ENCODE measurements around the gene ERAS. TPM values are rescaled to one million over a fixed set of nuclear protein-coding genes. Genes with fewer than 3 reads are reported as not detected.

ERAS gene
- total RNA-seq, 1 experiment from 2014 or later: 0.23 TPM

DNA sequence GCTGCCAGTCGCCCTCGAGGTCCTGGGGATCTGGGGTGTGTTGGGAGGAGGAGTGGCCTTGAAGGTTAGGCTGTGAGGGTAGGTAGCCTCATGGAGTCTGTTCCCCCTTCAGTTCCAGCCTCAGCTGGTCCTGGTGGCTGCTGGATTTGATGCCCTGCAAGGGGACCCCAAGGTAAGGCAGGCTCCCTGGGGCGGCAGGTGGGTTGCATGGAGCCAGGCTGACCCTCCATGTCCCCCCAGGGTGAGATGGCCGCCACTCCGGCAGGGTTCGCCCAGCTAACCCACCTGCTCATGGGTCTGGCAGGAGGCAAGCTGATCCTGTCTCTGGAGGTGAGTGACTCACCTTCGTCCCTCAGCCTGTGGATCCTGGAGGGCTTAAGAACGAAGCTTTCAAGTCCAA, 11.6 kb upstream of the ERAS start:
- no peak overlapping the region for H3K4me3 ChIP-seq (ENCODE audit: low read depth in 2 of 2, low read length in 2 of 2)
- no peak for DNase-seq (ENCODE audit: low read depth, low spot score)
- POLR2A ChIA-PET: no interaction called here
- no peaks in the 10 kb centered on the region for H3K27me3 ChIP-seq (ENCODE audit: control insufficient read depth, insufficient read depth, low read length)
- TF ChIP-seq, protein P1, sequence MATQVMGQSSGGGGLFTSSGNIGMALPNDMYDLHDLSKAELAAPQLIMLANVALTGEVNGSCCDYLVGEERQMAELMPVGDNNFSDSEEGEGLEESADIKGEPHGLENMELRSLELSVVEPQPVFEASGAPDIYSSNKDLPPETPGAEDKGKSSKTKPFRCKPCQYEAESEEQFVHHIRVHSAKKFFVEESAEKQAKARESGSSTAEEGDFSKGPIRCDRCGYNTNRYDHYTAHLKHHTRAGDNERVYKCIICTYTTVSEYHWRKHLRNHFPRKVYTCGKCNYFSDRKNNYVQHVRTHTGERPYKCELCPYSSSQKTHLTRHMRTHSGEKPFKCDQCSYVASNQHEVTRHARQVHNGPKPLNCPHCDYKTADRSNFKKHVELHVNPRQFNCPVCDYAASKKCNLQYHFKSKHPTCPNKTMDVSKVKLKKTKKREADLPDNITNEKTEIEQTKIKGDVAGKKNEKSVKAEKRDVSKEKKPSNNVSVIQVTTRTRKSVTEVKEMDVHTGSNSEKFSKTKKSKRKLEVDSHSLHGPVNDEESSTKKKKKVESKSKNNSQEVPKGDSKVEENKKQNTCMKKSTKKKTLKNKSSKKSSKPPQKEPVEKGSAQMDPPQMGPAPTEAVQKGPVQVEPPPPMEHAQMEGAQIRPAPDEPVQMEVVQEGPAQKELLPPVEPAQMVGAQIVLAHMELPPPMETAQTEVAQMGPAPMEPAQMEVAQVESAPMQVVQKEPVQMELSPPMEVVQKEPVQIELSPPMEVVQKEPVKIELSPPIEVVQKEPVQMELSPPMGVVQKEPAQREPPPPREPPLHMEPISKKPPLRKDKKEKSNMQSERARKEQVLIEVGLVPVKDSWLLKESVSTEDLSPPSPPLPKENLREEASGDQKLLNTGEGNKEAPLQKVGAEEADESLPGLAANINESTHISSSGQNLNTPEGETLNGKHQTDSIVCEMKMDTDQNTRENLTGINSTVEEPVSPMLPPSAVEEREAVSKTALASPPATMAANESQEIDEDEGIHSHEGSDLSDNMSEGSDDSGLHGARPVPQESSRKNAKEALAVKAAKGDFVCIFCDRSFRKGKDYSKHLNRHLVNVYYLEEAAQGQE (IDR thresholded peaks at IDR 0.05; ENCODE audit: insufficient read depth in 1 of 2, low read depth in 2 of 2, low read length in 1 of 2): no peak
- TF ChIP-seq TCF7L2 (IDR thresholded peaks at IDR 0.05; ENCODE audit: low read depth, low read length) (no peak), POLR2AphosphoS5 (IDR thresholded peaks at IDR 0.05; ENCODE audit: low read depth, low read length) (no peak), SIN3A (IDR thresholded peaks at IDR 0.05; ENCODE audit: borderline replicate concordance, insufficient read depth, low read depth, low read length) (no peak)
- TF ChIP-seq, protein P2, sequence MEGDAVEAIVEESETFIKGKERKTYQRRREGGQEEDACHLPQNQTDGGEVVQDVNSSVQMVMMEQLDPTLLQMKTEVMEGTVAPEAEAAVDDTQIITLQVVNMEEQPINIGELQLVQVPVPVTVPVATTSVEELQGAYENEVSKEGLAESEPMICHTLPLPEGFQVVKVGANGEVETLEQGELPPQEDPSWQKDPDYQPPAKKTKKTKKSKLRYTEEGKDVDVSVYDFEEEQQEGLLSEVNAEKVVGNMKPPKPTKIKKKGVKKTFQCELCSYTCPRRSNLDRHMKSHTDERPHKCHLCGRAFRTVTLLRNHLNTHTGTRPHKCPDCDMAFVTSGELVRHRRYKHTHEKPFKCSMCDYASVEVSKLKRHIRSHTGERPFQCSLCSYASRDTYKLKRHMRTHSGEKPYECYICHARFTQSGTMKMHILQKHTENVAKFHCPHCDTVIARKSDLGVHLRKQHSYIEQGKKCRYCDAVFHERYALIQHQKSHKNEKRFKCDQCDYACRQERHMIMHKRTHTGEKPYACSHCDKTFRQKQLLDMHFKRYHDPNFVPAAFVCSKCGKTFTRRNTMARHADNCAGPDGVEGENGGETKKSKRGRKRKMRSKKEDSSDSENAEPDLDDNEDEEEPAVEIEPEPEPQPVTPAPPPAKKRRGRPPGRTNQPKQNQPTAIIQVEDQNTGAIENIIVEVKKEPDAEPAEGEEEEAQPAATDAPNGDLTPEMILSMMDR (IDR thresholded peaks at IDR 0.05): no peak
- no peaks in the 10 kb centered on the region for H3K4me1 ChIP-seq (ENCODE audit: control insufficient read depth, insufficient read depth, low read length)
- H3K9me3 ChIP-seq (ENCODE audit: control insufficient read depth, insufficient read depth, low read depth, low read length): no peaks in the 10 kb centered on the region
- BruUV-seq (replicated peaks): no TSS peak
- ATAC-seq: no peak
- H3K27ac ChIP-seq (ENCODE audit: low read length): no peak overlapping the region
- CTCF ChIA-PET: no interaction called here
- no peaks in the 10 kb centered on the region; the same call in 1 of the 2 replicates for H3K36me3 ChIP-seq (ENCODE audit: control insufficient read depth, insufficient read depth, low read length)
- intact Hi-C loops (cut with micrococcal nuclease; ENCODE audit: unreplicated experiment) (no loop called here), in situ Hi-C loops (cut with HindIII; ENCODE audit: low pct_unique_long_range_greater_than_20kb, low sequenced_read_pairs) (no loop called here)

DNA sequence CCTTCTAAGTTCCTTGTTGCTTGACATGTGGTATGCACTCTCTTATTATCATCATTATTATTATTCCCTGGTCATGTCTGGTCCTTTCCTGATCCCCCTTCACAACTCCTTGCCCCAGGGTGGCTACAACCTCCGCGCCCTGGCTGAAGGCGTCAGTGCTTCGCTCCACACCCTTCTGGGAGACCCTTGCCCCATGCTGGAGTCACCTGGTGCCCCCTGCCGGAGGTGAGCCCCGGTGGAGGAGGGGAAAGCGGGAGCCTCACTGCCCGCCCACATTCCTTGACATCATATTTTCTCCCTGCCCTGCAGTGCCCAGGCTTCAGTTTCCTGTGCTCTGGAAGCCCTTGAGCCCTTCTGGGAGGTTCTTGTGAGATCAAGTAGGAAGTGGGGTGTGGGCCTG, 11.0 kb upstream of the ERAS start:
- ATAC-seq: no peak
- DNase-seq (ENCODE audit: low read depth, low spot score): no peak
- Histone ChIP-seq H3K4me3 (ENCODE audit: low read depth in 2 of 2, low read length in 2 of 2) (no peak overlapping the region), H3K9me3 (ENCODE audit: control insufficient read depth, insufficient read depth, low read depth, low read length) (no peaks in the 10 kb centered on the region), H3K27me3 (ENCODE audit: control insufficient read depth, insufficient read depth, low read length) (no peaks in the 10 kb centered on the region), H3K36me3 (ENCODE audit: control insufficient read depth, insufficient read depth, low read length) (no peaks in the 10 kb centered on the region; the same call in 1 of the 2 replicates), H3K27ac (ENCODE audit: low read length) (no peak overlapping the region), H3K4me1 (ENCODE audit: control insufficient read depth, insufficient read depth, low read length) (no peaks in the 10 kb centered on the region)
- in situ Hi-C loops (cut with HindIII; ENCODE audit: low pct_unique_long_range_greater_than_20kb, low sequenced_read_pairs): no loop called here
- no TSS peak for BruUV-seq (replicated peaks)
- intact Hi-C loops (cut with micrococcal nuclease; ENCODE audit: unreplicated experiment): no loop called here
- POLR2A ChIA-PET: no interaction called here
- TF ChIP-seq TCF7L2 (IDR thresholded peaks at IDR 0.05; ENCODE audit: low read depth, low read length) (no peak), SIN3A (IDR thresholded peaks at IDR 0.05; ENCODE audit: borderline replicate concordance, insufficient read depth, low read depth, low read length) (no peak), POLR2AphosphoS5 (IDR thresholded peaks at IDR 0.05; ENCODE audit: low read depth, low read length) (no peak)
- TF ChIP-seq, protein P2 (IDR thresholded peaks at IDR 0.05): no peak
- TF ChIP-seq, protein P1 (IDR thresholded peaks at IDR 0.05; ENCODE audit: insufficient read depth in 1 of 2, low read depth in 2 of 2, low read length in 1 of 2): no peak
- CTCF ChIA-PET: no interaction called here

Data from Panc1 (cell line).